K562 (cell line): ENCODE data around the gene AGFG2. TPM values are rescaled to one million over a fixed set of nuclear protein-coding genes. Genes with fewer than 3 reads are reported as not detected.
A peak's percentile ranks its signal among the peaks of the same experiment; 100 is the strongest.

ENCODE experiments used
- FIP1L1 ChIP-seq: fragments of 200-400 bp; formaldehyde crosslinking; IDR thresholded peaks from 2 replicates; pipeline ENCODE4 v1.6.1; 2018; ENCODE audit warnings: mild to moderate bottlenecking, low read depth, low read length; ENCODE audit not compliant: poor library complexity, severe bottlenecking
- KLF1 ChIP-seq: fragments of 450-650 bp; IDR thresholded peaks from 2 replicates; pipeline ENCODE4 v1.6.1; 2016; ENCODE audit warnings: missing genetic modification characterization, missing compliant biosample characterization
- MLX ChIP-seq, 2 experiments: fragments of 450-650 bp in 1 of 2; sonication (generic) in 1 of 2; formaldehyde crosslinking; conservative IDR thresholded peaks; 2 replicates each; pipeline versions ENCODE4 v1.4.0 to v1.8.1; 2020 to 2022; ENCODE audit warnings: mild to moderate bottlenecking in 1 of 2, missing genetic modification reagents in 1 of 2
- NCOR1 ChIP-seq: fragments of 450-650 bp; IDR thresholded peaks from 2 replicates; pipeline ENCODE4 v1.6.1; 2016; ENCODE audit warnings: mild to moderate bottlenecking, moderate library complexity
- SUPT5H ChIP-seq: fragments of 450-650 bp; IDR thresholded peaks from 2 replicates; pipeline ENCODE4 v1.6.1; 2016
- TAF7 ChIP-seq: fragments of 450-650 bp; IDR thresholded peaks from 2 replicates; pipeline ENCODE4 v1.6.1; 2016; ENCODE audit warnings: missing genetic modification characterization, missing compliant biosample characterization
- YY1 ChIP-seq, 3 experiments: IDR thresholded peaks; 2 replicates each; pipeline ENCODE4 v1.6.1; 2011; ENCODE audit warnings: low read length in 2 of 3, mild to moderate bottlenecking in 2 of 3, moderate library complexity in 2 of 3, borderline replicate concordance in 1 of 3, control low read depth in 1 of 3, low read depth in 1 of 3; ENCODE audit not compliant: insufficient read depth in 3 of 3, insufficient replicate concordance in 2 of 3, control insufficient read depth in 1 of 3, insufficient read length in 1 of 3; ENCODE audit errors: extremely low read depth in 1 of 3
- ZNF444 ChIP-seq: fragments of 250-450 bp; sonication (Bioruptor Pico); IDR thresholded peaks from 2 replicates; pipeline ENCODE4 v1.4.0; 2020; ENCODE audit warnings: mild to moderate bottlenecking, moderate library complexity
- polyA plus RNA-seq, 8 experiments: library from polyadenylated mRNA; depleted of rRNA in 4 of 8; stranded (reverse) in 5 of 8; unstranded in 3 of 8; fragments of >200 nt; fragmentation: Nextera tagmentation in 2 of 8; fragmentation: Illumina TruSeq in 1 of 8; extraction: Ambion mirVana in 2 of 8; extraction: Trizol in 1 of 8; gene quantifications; 2 replicates each; pipeline versions ENCODE4 v1.2.1 to v1.2.3, GENCODE V29; 2011 to 2014; ENCODE audit warnings: inconsistent platforms in 1 of 8, missing spikeins in 1 of 8
- total RNA-seq, 7 experiments: library from RNA; depleted of rRNA in 6 of 7; stranded (reverse); fragments of >200 nt in 6 of 7; fragmentation: Illumina TruSeq in 2 of 7; extraction: Trizol in 2 of 7; gene quantifications; 2 replicates each; pipeline versions ENCODE4 v1.2.1 to v1.2.3, GENCODE V29; 2011 to 2021; ENCODE audit warnings: low replicate concordance in 1 of 7
- TF ChIP-seq, protein P1 (sequence below): fragments of 450-650 bp; IDR thresholded peaks from 2 replicates; pipeline ENCODE4 v1.6.1; 2018; ENCODE audit warnings: mild to moderate bottlenecking, low read depth; ENCODE audit not compliant: partially characterized antibody
- TF ChIP-seq, protein P2 (sequence below): fragments of 450-650 bp; formaldehyde crosslinking; IDR thresholded peaks from 2 replicates; pipeline ENCODE4 v1.4.0; 2020; ENCODE audit warnings: mild to moderate bottlenecking, moderate library complexity
- TF ChIP-seq, protein P3 (sequence below), 2 experiments: fragments of 450-650 bp in 1 of 2; sonication (generic) in 1 of 2; formaldehyde crosslinking in 1 of 2; IDR thresholded peaks; 2 replicates each; pipeline versions ENCODE4 v1.7.1 to v1.9.0; 2016 to 2022; ENCODE audit warnings: inconsistent platforms in 1 of 2, mild to moderate bottlenecking in 1 of 2, missing genetic modification reagents in 1 of 2

AGFG2 gene
- total and polyA plus RNA-seq, 9 of the 15 experiments (the other 6 are each of a cell fraction or from before 2014, with no cell fraction given), result 0.31 to 23.1 (median 6.5) TPM

GRCh38 chr7:100611983-100612729 is 73.2 kb downstream of the AGFG2 start, which contains the start of gene MOSPD3 (continued):
- TF ChIP-seq, protein P1, sequence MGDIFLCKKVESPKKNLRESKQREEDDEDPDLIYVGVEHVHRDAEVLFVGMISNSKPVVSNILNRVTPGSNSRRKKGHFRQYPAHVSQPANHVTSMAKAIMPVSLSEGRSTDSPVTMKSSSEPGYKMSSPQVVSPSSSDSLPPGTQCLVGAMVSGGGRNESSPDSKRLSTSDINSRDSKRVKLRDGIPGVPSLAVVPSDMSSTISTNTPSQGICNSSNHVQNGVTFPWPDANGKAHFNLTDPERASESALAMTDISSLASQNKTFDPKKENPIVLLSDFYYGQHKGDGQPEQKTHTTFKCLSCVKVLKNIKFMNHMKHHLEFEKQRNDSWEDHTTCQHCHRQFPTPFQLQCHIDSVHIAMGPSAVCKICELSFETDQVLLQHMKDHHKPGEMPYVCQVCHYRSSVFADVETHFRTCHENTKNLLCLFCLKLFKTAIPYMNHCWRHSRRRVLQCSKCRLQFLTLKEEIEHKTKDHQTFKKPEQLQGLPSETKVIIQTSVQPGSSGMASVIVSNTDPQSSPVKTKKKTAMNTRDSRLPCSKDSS, result no peak
- TF ChIP-seq SUPT5H, result peak; percentile 93
- TF ChIP-seq, protein P2, sequence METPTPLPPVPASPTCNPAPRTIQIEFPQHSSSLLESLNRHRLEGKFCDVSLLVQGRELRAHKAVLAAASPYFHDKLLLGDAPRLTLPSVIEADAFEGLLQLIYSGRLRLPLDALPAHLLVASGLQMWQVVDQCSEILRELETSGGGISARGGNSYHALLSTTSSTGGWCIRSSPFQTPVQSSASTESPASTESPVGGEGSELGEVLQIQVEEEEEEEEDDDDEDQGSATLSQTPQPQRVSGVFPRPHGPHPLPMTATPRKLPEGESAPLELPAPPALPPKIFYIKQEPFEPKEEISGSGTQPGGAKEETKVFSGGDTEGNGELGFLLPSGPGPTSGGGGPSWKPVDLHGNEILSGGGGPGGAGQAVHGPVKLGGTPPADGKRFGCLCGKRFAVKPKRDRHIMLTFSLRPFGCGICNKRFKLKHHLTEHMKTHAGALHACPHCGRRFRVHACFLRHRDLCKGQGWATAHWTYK (CRISPR knock-in tag), result peak; percentile 47; the same call in 1 of the 2 replicates
- TF ChIP-seq ZNF444 (CRISPR knock-in tag), result no peak
- peak; percentile 39 for TF ChIP-seq TAF7
- TF ChIP-seq YY1 (IDR thresholded peaks at IDR 0.05; ENCODE audit: borderline replicate concordance in 1 of 3, control insufficient read depth in 1 of 3, extremely low read depth in 1 of 3, insufficient read depth in 3 of 3, insufficient read length in 1 of 3, insufficient replicate concordance in 2 of 3, low read depth in 1 of 3, low read length in 2 of 3), result peak in 2 of 3 experiments; percentile 45 to 55
- TF ChIP-seq, protein P3, sequence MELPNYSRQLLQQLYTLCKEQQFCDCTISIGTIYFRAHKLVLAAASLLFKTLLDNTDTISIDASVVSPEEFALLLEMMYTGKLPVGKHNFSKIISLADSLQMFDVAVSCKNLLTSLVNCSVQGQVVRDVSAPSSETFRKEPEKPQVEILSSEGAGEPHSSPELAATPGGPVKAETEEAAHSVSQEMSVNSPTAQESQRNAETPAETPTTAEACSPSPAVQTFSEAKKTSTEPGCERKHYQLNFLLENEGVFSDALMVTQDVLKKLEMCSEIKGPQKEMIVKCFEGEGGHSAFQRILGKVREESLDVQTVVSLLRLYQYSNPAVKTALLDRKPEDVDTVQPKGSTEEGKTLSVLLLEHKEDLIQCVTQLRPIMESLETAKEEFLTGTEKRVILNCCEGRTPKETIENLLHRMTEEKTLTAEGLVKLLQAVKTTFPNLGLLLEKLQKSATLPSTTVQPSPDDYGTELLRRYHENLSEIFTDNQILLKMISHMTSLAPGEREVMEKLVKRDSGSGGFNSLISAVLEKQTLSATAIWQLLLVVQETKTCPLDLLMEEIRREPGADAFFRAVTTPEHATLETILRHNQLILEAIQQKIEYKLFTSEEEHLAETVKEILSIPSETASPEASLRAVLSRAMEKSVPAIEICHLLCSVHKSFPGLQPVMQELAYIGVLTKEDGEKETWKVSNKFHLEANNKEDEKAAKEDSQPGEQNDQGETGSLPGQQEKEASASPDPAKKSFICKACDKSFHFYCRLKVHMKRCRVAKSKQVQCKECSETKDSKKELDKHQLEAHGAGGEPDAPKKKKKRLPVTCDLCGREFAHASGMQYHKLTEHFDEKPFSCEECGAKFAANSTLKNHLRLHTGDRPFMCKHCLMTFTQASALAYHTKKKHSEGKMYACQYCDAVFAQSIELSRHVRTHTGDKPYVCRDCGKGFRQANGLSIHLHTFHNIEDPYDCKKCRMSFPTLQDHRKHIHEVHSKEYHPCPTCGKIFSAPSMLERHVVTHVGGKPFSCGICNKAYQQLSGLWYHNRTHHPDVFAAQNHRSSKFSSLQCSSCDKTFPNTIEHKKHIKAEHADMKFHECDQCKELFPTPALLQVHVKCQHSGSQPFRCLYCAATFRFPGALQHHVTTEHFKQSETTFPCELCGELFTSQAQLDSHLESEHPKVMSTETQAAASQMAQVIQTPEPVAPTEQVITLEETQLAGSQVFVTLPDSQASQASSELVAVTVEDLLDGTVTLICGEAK (IDR thresholded peaks at IDR 0.05), result peak; percentile 84
- TF ChIP-seq, protein P3 (CRISPR knock-in tag; IDR thresholded peaks at IDR 0.05), result no peak
- TF ChIP-seq NCOR1, result no peak
- no peak for TF ChIP-seq MLX (CRISPR knock-in tag; conservative IDR thresholded peaks at IDR 0.05)
- peak; percentile 51 for TF ChIP-seq FIP1L1
- TF ChIP-seq KLF1 (tag), result no peak
